HepG2 (cell line): ENCODE measurements around the gene CDK3. TPM values are rescaled to one million over a fixed set of nuclear protein-coding genes. Genes with fewer than 3 reads are reported as not detected.

ENCODE experiments used
- ATRX ChIP-seq: sonication (generic); formaldehyde crosslinking; IDR thresholded peaks from 2 replicates; pipeline ENCODE4 v1.4.0; 2020; ENCODE audit warnings: missing genetic modification reagents, borderline replicate concordance
- CREB3 ChIP-seq: sonication (generic); formaldehyde crosslinking; IDR thresholded peaks from 2 replicates; pipeline ENCODE4 v1.5.0; 2020; ENCODE audit warnings: missing genetic modification reagents
- E2F2 ChIP-seq: sonication (generic); formaldehyde crosslinking; IDR thresholded peaks from 2 replicates; pipeline ENCODE4 v1.4.0; 2020; ENCODE audit warnings: missing genetic modification reagents, borderline replicate concordance
- ELF4 ChIP-seq: sonication (generic); formaldehyde crosslinking; IDR thresholded peaks from 2 replicates; pipeline ENCODE4 v1.5.0; 2020; ENCODE audit warnings: missing genetic modification reagents, mild to moderate bottlenecking, moderate library complexity, borderline replicate concordance
- EZH2 ChIP-seq: conservative IDR thresholded peaks from 2 replicates; pipeline ENCODE4 v1.6.1; 2012; ENCODE audit warnings: mild to moderate bottlenecking, low read depth, low read length, moderate library complexity
- HIC2 ChIP-seq: sonication (generic); formaldehyde crosslinking; IDR thresholded peaks from 2 replicates; pipeline ENCODE4 v1.9.0; 2022; ENCODE audit warnings: low read depth, missing genetic modification reagents
- HNRNPK ChIP-seq: fragments of 200-400 bp; formaldehyde crosslinking; IDR thresholded peaks from 2 replicates; pipeline ENCODE4 v1.6.1; 2018; ENCODE audit warnings: low read length, low read depth, moderate library complexity, mild to moderate bottlenecking; ENCODE audit not compliant: poor library complexity, severe bottlenecking
- NCOA2 ChIP-seq: sonication (generic); formaldehyde crosslinking; IDR thresholded peaks from 2 replicates; pipeline ENCODE4 v1.8.0; 2022; ENCODE audit warnings: inconsistent platforms
- TRIM22 ChIP-seq: fragments of 450-650 bp; IDR thresholded peaks from 2 replicates; pipeline ENCODE4 v1.6.1; 2017
- ZBTB40 ChIP-seq, 2 experiments: fragments of 450-650 bp in 1 of 2; sonication (generic) in 1 of 2; formaldehyde crosslinking in 1 of 2; IDR thresholded peaks; 2 replicates each; pipeline versions ENCODE4 v1.6.1 to v1.8.0; 2016 to 2022; ENCODE audit warnings: antibody characterized with exemption in 1 of 2, mild to moderate bottlenecking in 1 of 2, missing genetic modification reagents in 1 of 2
- ZNF777 ChIP-seq: sonication (generic); formaldehyde crosslinking; IDR thresholded peaks from 2 replicates; pipeline ENCODE4 v1.4.0; 2020; ENCODE audit warnings: missing genetic modification reagents
- polyA plus RNA-seq, 8 experiments: library from polyadenylated mRNA; depleted of rRNA in 3 of 8; stranded (reverse) in 7 of 8; unstranded in 1 of 8; fragments of >200 nt; fragmentation: Illumina TruSeq in 4 of 8; extraction: Trizol in 4 of 8; gene quantifications; 2 replicates each; pipeline versions ENCODE4 v1.2.1 to v1.2.3, GENCODE V29; 2011 to 2016; ENCODE audit warnings: low read depth in 4 of 8, missing spikeins in 1 of 8, mixed read lengths in 1 of 8; ENCODE audit not compliant: insufficient read depth in 1 of 8
- total RNA-seq, 5 experiments: library from RNA; depleted of rRNA; stranded (reverse); fragments of >200 nt; fragmentation: Illumina TruSeq; extraction: Trizol; gene quantifications; 2 replicates each; pipeline ENCODE4 v1.2.3, GENCODE V29; 2016; ENCODE audit warnings: low read depth in 1 of 5

Gene CDK3
- total and polyA plus RNA-seq, 2 of the 13 experiments (the other 11 are each of a cell fraction or from before 2014, with no cell fraction given), result 5.8 to 11.4 TPM

GRCh38 chr17:76000016-76000754 is 470 bp upstream of the CDK3 start (continued):
- TF ChIP-seq HNRNPK (no peak), ZNF777 (CRISPR knock-in tag) (0 out of 2 replicates have a peak, but pooled peaks have one; percentile 38), EZH2 (no peak), ATRX (CRISPR knock-in tag) (no peak), HIC2 (CRISPR knock-in tag) (no peak), E2F2 (CRISPR knock-in tag) (no peak), CREB3 (CRISPR knock-in tag) (no peak), NCOA2 (CRISPR knock-in tag) (no peak), ELF4 (no peak), ZBTB40 (IDR thresholded peaks at IDR 0.05) (no peak), ZBTB40 (CRISPR knock-in tag; IDR thresholded peaks at IDR 0.05) (no peak), TRIM22 (no peak)
